Trophoblast cell (in vitro differentiated cells and primary cell): ENCODE measurements around the gene SIM2.

Experiments used
- DNase-seq, 2 donors: peaks; one replicate each; pipeline ENCODE4 v3.0.0-alpha.2; 2016
- H2AFZ ChIP-seq: 2 replicates; pipeline ENCODE4 v1.6.1; 2013; ENCODE audit warnings: low read length, moderate library complexity, mild to moderate bottlenecking; ENCODE audit not compliant: insufficient read depth, poor library complexity
- H2AK5ac ChIP-seq: 2 replicates; pipeline ENCODE4 v1.6.1; 2013; ENCODE audit warnings: mild to moderate bottlenecking, low read length
- H2BK120ac ChIP-seq: 2 replicates; pipeline ENCODE4 v1.6.1; 2013; ENCODE audit warnings: low read length, mild to moderate bottlenecking, moderate library complexity; ENCODE audit not compliant: insufficient read depth, poor library complexity
- H2BK12ac ChIP-seq: 2 replicates; pipeline ENCODE4 v1.6.1; 2013; ENCODE audit warnings: mild to moderate bottlenecking, low read length, moderate library complexity
- H2BK5ac ChIP-seq: 2 replicates; pipeline ENCODE4 v1.6.1; 2013; ENCODE audit warnings: low read length, low read depth, moderate library complexity, mild to moderate bottlenecking; ENCODE audit not compliant: poor library complexity
- H3K14ac ChIP-seq: 2 replicates; pipeline ENCODE4 v1.6.1; 2013; ENCODE audit warnings: mild to moderate bottlenecking, low read length
- H3K18ac ChIP-seq: 2 replicates; pipeline ENCODE4 v1.6.1; 2013; ENCODE audit warnings: mild to moderate bottlenecking, low read length
- H3K23ac ChIP-seq: 2 replicates; pipeline ENCODE4 v1.6.1; 2013; ENCODE audit warnings: low read length
- H3K27ac ChIP-seq: 2 replicates; pipeline ENCODE4 v1.5.1; 2013; ENCODE audit warnings: low read depth, mild to moderate bottlenecking, inconsistent platforms, low read length, moderate library complexity
- H3K27me3 ChIP-seq: 2 replicates; pipeline ENCODE4 v1.6.1; 2013; ENCODE audit warnings: inconsistent platforms, mild to moderate bottlenecking, low read length, moderate library complexity; ENCODE audit not compliant: insufficient read depth
- H3K36me3 ChIP-seq, 2 experiments: 1 replicate in 1 of 2; 2 replicates in 1 of 2; pipeline ENCODE4 v1.6.1; 2013; ENCODE audit warnings: low read length in 2 of 2, mild to moderate bottlenecking in 2 of 2, moderate library complexity in 1 of 2; ENCODE audit not compliant: insufficient read depth in 2 of 2, control insufficient read depth in 1 of 2
- H3K4ac ChIP-seq: 2 replicates; pipeline ENCODE4 v1.6.1; 2013; ENCODE audit warnings: low read depth, mild to moderate bottlenecking, low read length, moderate library complexity
- H3K4me1 ChIP-seq, 2 experiments: 1 replicate in 1 of 2; 2 replicates in 1 of 2; pipeline ENCODE4 v1.6.1; 2013; ENCODE audit warnings: low read length in 2 of 2, mild to moderate bottlenecking in 2 of 2, moderate library complexity in 1 of 2; ENCODE audit not compliant: insufficient read depth in 2 of 2, control insufficient read depth in 1 of 2
- H3K4me2 ChIP-seq: 2 replicates; pipeline ENCODE4 v1.6.1; 2013; ENCODE audit warnings: inconsistent platforms, mild to moderate bottlenecking, low read length, moderate library complexity
- H3K4me3 ChIP-seq: 2 replicates; pipeline ENCODE4 v1.5.1; 2013; ENCODE audit warnings: mild to moderate bottlenecking, low read depth, low read length, inconsistent platforms
- H3K79me1 ChIP-seq: one replicate; pipeline ENCODE4 v1.6.1; 2013; ENCODE audit warnings: low read length
- H3K79me2 ChIP-seq: 2 replicates; pipeline ENCODE4 v1.6.1; 2013; ENCODE audit warnings: low read length, mild to moderate bottlenecking; ENCODE audit not compliant: control insufficient read depth, insufficient read depth, poor library complexity
- H3K9ac ChIP-seq: 2 replicates; pipeline ENCODE4 v1.6.1; 2013; ENCODE audit warnings: mild to moderate bottlenecking, low read length
- H3K9me3 ChIP-seq: 2 replicates; pipeline ENCODE4 v1.6.1; 2013; ENCODE audit warnings: low read depth, mild to moderate bottlenecking, control low read depth, inconsistent platforms, low read length; ENCODE audit not compliant: insufficient read depth
- H4K12ac ChIP-seq: 2 replicates; pipeline ENCODE4 v1.6.1; 2013; ENCODE audit warnings: low read depth, mild to moderate bottlenecking, low read length, moderate library complexity
- H4K8ac ChIP-seq: 2 replicates; pipeline ENCODE4 v1.6.1; 2013; ENCODE audit warnings: low read depth, mild to moderate bottlenecking, low read length, moderate library complexity
- H4K91ac ChIP-seq: one replicate; pipeline ENCODE4 v1.6.1; 2013; ENCODE audit warnings: low read depth, mild to moderate bottlenecking, low read length, moderate library complexity
- WGBS: extraction: QIAGEN DNeasy Blood & Tissue Kit; methylation state at CpG from one replicate; pipeline ENCODE4 v1.1.7; 2013; ENCODE audit warnings: missing lambda C conversion rate; ENCODE audit not compliant: insufficient read length, insufficient coverage; ENCODE audit errors: extremely low coverage; 5-methylcytosine and 5-hydroxymethylcytosine counted together

Gene SIM2

GRCh38 chr21:36707763-36708285 lies 8.9 kb downstream of the SIM2 start:
- Histone ChIP-seq H3K14ac (no peak overlapping the region), H3K4ac (no peak overlapping the region), H3K9me3 (peaks cover 8% of the 10 kb centered on the region), H3K9ac (no peak overlapping the region), H3K27me3 (peaks cover 87% of the 10 kb centered on the region), H3K23ac (no peak overlapping the region), H4K12ac (no peak overlapping the region), H3K4me1 (peaks cover 0 to 3% of the 10 kb centered on the region in 2 experiments), H3K27ac (no peak overlapping the region), H2AFZ (no peak overlapping the region), H3K18ac (no peak overlapping the region), H3K36me3 (no peaks in the 10 kb centered on the region), H4K8ac (no peak overlapping the region), H2BK5ac (no peak overlapping the region), H3K4me2 (no peak overlapping the region), H3K4me3 (no peak overlapping the region), H2BK12ac (no peak overlapping the region), H3K79me1 (no peaks in the 10 kb centered on the region), H3K79me2 (no peaks in the 10 kb centered on the region), H4K91ac (no peak overlapping the region), H2AK5ac (no peak overlapping the region), H2BK120ac (no peak overlapping the region)
- WGBS, result no CpG with 5 or more reads among the region's 53 CpGs
- DNase-seq, result no peak

GRCh38 chr21:36708286-36709029 lies 9.5 kb downstream of the SIM2 start:
- Histone ChIP-seq H2AK5ac (no peak overlapping the region), H3K36me3 (no peaks in the 10 kb centered on the region), H3K9me3 (peaks cover 8% of the 10 kb centered on the region), H2BK12ac (no peak overlapping the region), H4K8ac (no peak overlapping the region), H2AFZ (no peak overlapping the region), H3K79me2 (no peaks in the 10 kb centered on the region), H2BK5ac (no peak overlapping the region), H3K4me2 (no peak overlapping the region), H3K27me3 (peaks cover 82% of the 10 kb centered on the region), H3K4me3 (no peak overlapping the region), H3K14ac (no peak overlapping the region), H2BK120ac (no peak overlapping the region), H3K9ac (no peak overlapping the region), H3K23ac (no peak overlapping the region), H3K79me1 (no peaks in the 10 kb centered on the region), H4K12ac (no peak overlapping the region), H3K27ac (no peak overlapping the region), H4K91ac (no peak overlapping the region), H3K18ac (no peak overlapping the region), H3K4me1 (peaks cover 0 to 3% of the 10 kb centered on the region in 2 experiments), H3K4ac (no peak overlapping the region)
- no CpG with 5 or more reads among the region's 44 CpGs for WGBS
- DNase-seq, result no peak

- no peaks in the 10 kb centered on the region for H3K36me3 ChIP-seq
- H3K4me1 ChIP-seq, result peaks cover 0 to 3% of the 10 kb centered on the region in 2 experiments
- no peak overlapping the region for H4K91ac ChIP-seq
- no peak overlapping the region for H4K12ac ChIP-seq
- no peaks in the 10 kb centered on the region for H3K79me1 ChIP-seq
- no peak for DNase-seq
- H2BK120ac ChIP-seq, result no peak overlapping the region
- H3K4me2 ChIP-seq, result no peak overlapping the region
- H2BK12ac ChIP-seq, result no peak overlapping the region
- WGBS, result no CpG with 5 or more reads among the region's 55 CpGs
- H3K79me2 ChIP-seq, result no peaks in the 10 kb centered on the region
- no peak overlapping the region for H3K23ac ChIP-seq
- H3K4me3 ChIP-seq, result no peak overlapping the region
- H4K8ac ChIP-seq, result no peak overlapping the region
- H2AK5ac ChIP-seq, result no peak overlapping the region
- no peak overlapping the region for H2BK5ac ChIP-seq
- H3K14ac ChIP-seq, result no peak overlapping the region
- H3K27me3 ChIP-seq, result peaks cover 74% of the 10 kb centered on the region
- H3K9me3 ChIP-seq, result peaks cover 7% of the 10 kb centered on the region
- H3K4ac ChIP-seq, result no peak overlapping the region
- H3K27ac ChIP-seq, result no peak overlapping the region
- no peak overlapping the region for H3K18ac ChIP-seq
- no peak overlapping the region for H3K9ac ChIP-seq
- H2AFZ ChIP-seq, result no peak overlapping the region
Measured at GRCh38 chr21:36709030-36709867, 10.3 kb downstream of the SIM2 start.

DNA sequence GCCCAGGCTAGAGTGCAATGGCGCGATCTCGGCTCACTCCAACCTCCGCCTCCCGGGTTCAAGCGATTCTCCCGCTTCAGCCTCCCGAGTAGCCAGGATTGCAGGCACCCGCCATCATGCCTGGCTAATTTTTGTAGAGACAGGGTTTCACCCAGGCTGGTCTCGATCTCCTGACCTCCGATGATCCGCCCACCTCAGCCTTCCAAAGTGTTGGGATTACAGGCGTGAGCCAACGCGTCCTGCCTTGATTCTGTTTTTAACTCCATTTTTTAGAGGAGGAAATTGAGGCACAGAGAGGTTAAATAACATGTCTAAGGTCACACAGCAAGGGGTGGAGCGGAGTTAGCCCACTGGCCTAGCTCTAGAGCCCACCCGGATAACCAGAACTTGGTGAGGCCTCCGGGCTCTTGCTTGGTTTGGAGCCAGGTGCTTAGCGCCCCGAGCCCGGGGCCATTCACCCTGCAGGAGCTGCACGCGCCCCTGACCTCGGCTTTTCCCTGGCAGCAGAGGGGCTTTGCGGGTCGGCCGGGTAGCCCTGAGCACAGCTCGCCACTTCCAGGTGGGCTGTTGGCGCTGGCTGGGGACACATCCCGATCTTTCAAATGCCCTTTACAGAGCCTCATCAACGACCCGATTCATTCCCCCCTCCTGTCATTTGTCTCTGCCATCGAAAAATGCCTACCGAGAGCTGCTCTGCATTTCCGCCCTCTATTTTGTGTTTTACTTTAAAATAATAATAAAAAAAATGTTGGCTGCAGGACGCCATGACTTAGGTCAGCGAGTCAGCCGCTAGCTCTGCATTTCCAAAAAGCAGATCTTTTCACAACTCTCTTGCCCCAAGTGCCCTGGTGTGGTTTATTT lies 11.2 kb downstream of the SIM2 start:
- no peak overlapping the region for H4K8ac ChIP-seq
- no peak overlapping the region for H2AFZ ChIP-seq
- no peaks in the 10 kb centered on the region for H3K79me1 ChIP-seq
- no peak overlapping the region for H4K12ac ChIP-seq
- H2AK5ac ChIP-seq, result no peak overlapping the region
- H4K91ac ChIP-seq, result no peak overlapping the region
- no peak overlapping the region for H3K14ac ChIP-seq
- no peaks in the 10 kb centered on the region for H3K36me3 ChIP-seq
- no peak overlapping the region for H2BK12ac ChIP-seq
- H3K4ac ChIP-seq, result no peak overlapping the region
- H3K4me3 ChIP-seq, result no peak overlapping the region
- H3K18ac ChIP-seq, result no peak overlapping the region
- no peak overlapping the region for H2BK5ac ChIP-seq
- H2BK120ac ChIP-seq, result no peak overlapping the region
- DNase-seq, result no peak
- H3K27me3 ChIP-seq, result peaks cover 69% of the 10 kb centered on the region
- H3K9ac ChIP-seq, result no peak overlapping the region
- H3K23ac ChIP-seq, result no peak overlapping the region
- no peaks in the 10 kb centered on the region for H3K79me2 ChIP-seq
- H3K27ac ChIP-seq, result no peak overlapping the region
- peak overlapping the region; percentile 37 for H3K4me2 ChIP-seq
- peaks cover 7% of the 10 kb centered on the region for H3K9me3 ChIP-seq
- H3K4me1 ChIP-seq, result no peaks in the 10 kb centered on the region
- WGBS, result no CpG with 5 or more reads among the region's 38 CpGs
